NCI-H1092 treated with DMSO at 0.1 percent for 48 hours (cell line): ENCODE data around the gene SEMA4G.
A peak's percentile ranks its signal among the peaks of the same experiment; 100 is the strongest.
"Not testable (repeated sequence)": the region's sequence is repeated elsewhere in the genome, so short reads cannot be mapped to it uniquely, and the experiment has no call there.

ENCODE experiments used
- DNase-seq: peaks from one replicate; lab custom pipeline; 2025; lab: John Stamatoyannopoulos, UW

The SEMA4G gene

GRCh38 chr10:100970914-100971811, 1.9 kb downstream of the SEMA4G start:
- no peak for DNase-seq

GRCh38 chr10:100972115-100972903, 3.0 kb downstream of the SEMA4G start:
- DNase-seq = no peak

- DNase-seq = no peak
Observed at GRCh38 chr10:100972904-100973535, 3.7 kb downstream of the SEMA4G start.

- not testable (repeated sequence) for DNase-seq
Observed at GRCh38 chr10:100975397-100975796, 6.1 kb downstream of the SEMA4G start.

GRCh38 chr10:100976906-100977305, 7.6 kb downstream of the SEMA4G start:
- no peak for DNase-seq

- no peak for DNase-seq
Observed at GRCh38 chr10:100977436-100977835, 8.1 kb downstream of the SEMA4G start.

GRCh38 chr10:100978121-100978900, 9.0 kb downstream of the SEMA4G start:
- no peak for DNase-seq

- DNase-seq = no peak
Observed at GRCh38 chr10:100978901-100979195, 9.5 kb downstream of the SEMA4G start.

- no peak for DNase-seq
Observed at GRCh38 chr10:100979791-100980272, 10.5 kb downstream of the SEMA4G start.

GRCh38 chr10:100980311-100980710, 11.0 kb downstream of the SEMA4G start:
- DNase-seq = no peak

- no peak for DNase-seq
Observed at GRCh38 chr10:100980711-100981110, 11.4 kb downstream of the SEMA4G start.

- no peak for DNase-seq
Observed at GRCh38 chr10:100981178-100981772, 12.0 kb downstream of the SEMA4G start.

- no peak for DNase-seq
Observed at GRCh38 chr10:100982916-100983830, 13.9 kb downstream of the SEMA4G start.

- no peak for DNase-seq
Observed at GRCh38 chr10:100983868-100984671, 14.8 kb downstream of the SEMA4G start.

- no peak for DNase-seq
Observed at GRCh38 chr10:100984672-100985177, 15.4 kb downstream of the SEMA4G start.

GRCh38 chr10:100985336-100985735, 16.0 kb downstream of the SEMA4G start:
- no peak for DNase-seq

- no peak for DNase-seq
Observed at GRCh38 chr10:100986623-100986951, 17.3 kb downstream of the SEMA4G start.

- DNase-seq = peak; percentile 36
Observed at GRCh38 chr10:100986952-100987684, 17.8 kb downstream of the SEMA4G start, which contains the start of the genes MRPL43 and TWNK. TSS of gene MRPL43 (minus strand) at chr10:100987497. CDS start at chr10:100987443, 54 bp downstream. TSS of gene TWNK (plus strand) at chr10:100987543. CDS start at chr10:100988211, 668 bp downstream.
